Stimulated activated CD8-positive, alpha-beta memory T cell treated with anti-CD3 and anti-CD28 coated beads, Interleukin-12 subunit alpha, Interleukin-12 subunit beta, amount 100 ng/mL, for 1 hour (primary cell): Measurements from ENCODE around the gene MAPK14.

Experiments
- DNase-seq: peaks from one replicate; pipeline ENCODE4 v3.0.0-alpha.2; 2020; ENCODE audit warnings: low read depth

MAPK14 gene

DNA sequence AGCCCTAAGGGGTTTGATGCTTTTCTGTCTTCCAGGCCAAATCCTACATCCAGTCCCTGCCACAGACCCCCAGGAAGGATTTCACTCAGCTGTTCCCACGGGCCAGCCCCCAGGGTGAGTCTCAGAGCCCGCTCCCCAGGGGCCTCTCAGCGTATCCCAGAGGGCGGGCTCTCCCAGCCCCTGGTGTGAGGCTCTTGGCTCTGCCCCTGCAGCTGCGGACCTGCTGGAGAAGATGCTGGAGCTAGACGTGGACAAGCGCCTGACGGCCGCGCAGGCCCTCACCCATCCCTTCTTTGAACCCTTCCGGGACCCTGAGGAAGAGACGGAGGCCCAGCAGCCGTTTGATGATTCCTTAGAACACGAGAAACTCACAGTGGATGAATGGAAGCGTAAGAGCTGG is 111.1 kb downstream of the MAPK14 start:
- no peak for DNase-seq

DNA sequence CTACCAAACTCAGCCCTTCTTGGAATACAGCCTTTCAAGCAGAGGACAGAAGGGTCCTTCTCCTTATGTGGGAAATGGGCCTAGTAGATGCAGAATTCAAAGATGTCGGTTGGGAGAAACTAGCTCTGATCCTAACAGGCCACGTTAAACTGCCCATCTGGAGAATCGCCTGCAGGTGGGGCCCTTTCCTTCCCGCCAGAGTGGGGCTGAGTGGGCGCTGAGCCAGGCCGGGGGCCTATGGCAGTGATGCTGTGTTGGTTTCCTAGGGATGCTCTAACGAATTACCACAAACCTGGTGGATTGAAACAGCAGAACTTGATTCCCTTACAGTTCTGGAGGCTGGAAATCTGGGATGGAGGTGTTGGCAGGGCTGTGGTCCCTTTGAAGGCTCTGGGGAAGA is 111.8 kb downstream of the MAPK14 start:
- no peak for DNase-seq

DNA sequence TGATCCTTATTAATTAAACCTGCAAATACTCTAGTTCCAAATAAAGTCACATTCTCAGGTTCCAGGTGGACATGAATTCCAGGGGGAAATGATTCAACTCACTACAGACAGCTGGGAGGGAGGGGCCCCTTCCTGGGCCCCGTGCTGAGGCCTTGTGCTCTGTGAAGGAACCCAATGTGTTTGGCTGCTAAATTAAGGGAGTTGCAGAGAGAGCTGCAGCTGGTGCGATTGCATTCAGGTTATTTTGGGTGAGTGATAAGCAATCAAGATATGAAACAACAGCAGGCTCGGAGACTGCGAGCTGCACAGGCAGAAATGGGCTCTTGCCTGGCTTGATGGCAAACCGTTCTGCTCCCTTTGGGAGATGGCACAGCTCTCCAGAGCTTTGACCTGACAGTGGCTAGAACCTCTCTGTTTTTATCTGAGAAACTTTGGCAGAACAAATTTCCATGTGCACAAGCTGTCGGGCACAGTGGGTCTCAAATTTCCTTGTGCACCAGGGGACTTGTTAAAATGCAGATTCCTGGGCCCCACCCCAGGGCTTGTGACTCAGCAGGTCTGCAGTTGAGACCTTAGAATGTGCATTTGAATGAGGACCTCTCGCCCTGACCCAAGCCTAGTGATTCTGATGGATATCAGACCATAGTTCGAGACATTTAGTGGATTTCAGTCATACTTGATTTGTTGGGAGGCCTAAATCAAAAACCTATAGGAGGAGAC is 112.5 kb downstream of the MAPK14 start:
- no peak for DNase-seq

DNA sequence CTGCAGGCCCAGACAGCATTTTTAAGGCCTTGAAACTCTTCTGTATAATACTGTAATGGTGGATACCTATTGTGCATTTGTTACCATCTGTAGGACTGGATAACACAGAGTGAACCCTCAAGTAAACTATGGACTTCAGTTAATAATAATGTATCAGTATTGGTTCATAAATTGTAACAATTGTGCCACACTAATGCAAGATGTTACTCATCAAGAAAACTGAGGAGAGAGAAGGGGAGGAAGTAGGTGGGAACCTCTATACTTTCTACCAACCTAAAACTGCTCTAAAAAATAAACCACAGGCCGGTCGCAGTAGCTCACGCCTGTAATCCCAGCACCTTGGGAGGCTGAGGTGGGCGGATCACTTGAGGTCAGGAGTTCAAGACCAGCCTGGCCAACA is 113.5 kb downstream of the MAPK14 start:
- no peak for DNase-seq

DNA sequence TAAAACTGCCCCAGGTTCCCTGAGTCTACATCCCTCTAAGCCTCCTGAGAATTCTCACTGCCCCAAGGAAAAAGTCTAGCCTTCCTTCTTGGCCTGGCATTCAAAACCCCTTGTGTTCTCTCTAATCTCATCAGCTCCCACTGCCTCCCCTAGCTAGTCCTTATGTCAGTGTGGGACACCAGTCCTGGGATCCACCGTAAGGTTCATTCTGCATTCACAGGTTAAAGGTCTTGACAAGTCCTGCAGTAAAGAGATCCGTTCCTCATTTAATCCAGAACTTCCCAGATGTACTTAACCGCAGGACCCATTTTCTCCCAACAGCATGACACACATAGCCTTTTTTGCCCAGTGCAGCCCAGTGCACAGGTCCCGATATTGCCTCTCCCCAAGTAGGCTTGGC is 114.4 kb downstream of the MAPK14 start:
- DNase-seq, result no peak

DNA sequence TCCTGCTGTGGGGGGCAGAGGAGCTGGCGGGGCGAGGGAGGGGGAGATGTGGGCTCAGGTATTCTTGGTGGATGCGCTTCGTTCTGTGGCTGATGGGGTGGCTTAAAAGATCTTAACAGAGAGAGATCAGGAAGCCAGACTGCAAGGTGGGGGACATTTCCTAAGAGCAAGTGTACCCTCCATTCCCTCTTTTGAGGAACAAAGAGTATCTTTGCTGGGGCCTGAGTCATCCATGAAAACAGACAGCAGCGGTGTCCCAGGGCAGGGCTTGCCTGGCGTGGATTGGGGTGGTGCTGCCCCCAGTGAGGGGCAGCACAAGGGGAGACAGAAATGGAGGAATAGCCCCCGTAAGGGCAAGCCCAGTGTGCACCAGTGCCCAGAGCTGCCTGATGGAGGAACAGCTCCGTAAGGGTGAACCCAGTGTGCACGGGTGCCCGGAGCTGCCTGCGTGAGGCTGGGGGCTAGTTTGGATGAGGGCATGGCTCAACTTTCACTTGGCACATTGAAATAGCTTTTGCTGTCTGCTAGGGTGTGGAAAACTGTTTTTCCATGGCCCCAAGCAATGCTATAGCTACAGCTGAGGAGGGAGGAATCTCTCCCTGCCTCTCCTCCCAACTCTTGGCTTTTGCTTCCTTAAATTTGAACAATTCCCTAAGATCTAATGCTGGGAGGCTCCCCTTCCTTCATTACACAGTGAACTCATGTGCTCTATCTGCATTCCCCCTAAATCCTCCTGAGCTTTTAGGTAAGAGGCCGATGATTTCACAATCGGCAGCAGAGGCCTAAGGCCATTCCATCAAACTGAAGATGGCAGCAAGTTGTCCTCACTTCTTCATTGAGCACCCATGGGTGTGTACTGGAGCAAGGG is 115.6 kb downstream of the MAPK14 start:
- DNase-seq, result no peak

DNA sequence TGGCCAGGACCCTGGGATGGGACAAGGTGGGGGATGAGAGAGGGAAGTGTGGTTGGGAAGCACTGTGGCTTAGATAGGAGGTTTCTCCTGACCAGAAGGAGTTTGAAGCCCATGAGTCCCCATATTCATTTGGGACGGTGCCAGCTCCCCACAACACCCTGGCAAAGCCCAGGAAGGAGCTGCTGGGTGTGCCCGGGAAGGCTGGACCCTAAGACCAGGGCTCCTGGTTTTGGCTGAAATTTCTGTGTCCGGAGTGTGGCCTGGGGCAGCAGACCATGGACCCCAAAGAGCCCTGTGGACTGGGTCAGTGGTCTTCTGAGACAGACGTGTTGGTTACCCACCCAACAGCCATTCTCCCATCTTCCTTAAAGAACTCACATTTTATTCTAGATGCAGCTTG is 117.9 kb downstream of the MAPK14 start:
- DNase-seq, result no peak

DNA sequence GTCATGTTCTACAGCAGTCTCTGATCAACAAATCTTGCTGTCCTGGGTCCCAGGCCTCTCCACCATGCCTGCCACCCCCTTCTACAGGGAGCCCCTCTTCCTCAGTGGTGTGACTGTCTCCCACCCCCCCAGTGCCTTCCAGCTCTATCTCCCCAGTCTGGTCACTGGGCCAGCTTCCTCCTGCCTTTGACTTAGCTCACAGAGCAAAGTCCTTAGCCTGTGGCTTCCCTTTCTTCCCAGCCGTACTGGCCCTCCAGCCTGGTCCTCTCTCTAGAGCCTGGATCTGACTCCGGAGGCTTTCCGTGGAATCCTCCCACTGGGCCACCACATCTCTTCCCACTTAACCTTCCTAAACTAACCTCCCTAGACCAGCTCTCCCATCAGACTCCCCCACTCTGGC is 119.7 kb downstream of the MAPK14 start:
- DNase-seq, result no peak

DNA sequence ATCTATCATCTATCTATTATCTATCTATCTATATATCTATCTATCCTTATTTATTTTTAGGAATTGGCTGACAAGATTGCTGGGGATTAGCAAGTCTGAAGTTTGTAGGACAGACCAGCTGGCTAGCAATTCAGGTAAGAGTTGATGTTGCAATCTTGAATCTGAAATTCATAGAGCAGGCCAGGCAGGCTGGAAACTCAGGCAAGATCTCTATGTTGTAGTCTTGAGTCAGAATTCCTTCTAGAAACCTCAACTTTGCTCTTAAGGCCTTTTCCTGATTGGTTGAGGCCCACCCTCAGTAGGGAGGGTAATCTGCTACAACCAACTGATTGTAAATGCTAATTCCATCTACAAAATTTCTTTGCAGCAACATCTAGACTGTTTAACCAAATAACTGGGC is 121.9 kb downstream of the MAPK14 start:
- no peak for DNase-seq

DNA sequence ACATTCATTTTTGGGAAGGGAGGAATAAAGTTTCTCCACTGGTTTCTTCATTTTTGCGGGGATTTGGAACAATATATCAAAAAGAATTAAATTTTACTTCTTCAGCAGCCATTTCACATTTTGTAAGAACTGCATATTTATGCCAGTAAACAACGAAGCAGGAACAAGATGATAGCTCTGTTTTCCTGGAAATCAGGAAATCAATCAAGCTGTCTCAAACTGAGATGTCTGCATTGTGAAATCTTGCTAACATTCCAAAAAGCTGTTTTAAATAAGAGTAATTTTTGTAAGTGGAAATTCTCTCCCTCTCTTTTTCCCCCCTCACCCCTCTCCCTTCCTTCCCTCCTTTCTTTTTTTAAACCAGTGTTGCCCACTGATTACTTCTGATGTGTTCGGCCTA is 122.7 kb downstream of the MAPK14 start:
- no peak for DNase-seq

DNA sequence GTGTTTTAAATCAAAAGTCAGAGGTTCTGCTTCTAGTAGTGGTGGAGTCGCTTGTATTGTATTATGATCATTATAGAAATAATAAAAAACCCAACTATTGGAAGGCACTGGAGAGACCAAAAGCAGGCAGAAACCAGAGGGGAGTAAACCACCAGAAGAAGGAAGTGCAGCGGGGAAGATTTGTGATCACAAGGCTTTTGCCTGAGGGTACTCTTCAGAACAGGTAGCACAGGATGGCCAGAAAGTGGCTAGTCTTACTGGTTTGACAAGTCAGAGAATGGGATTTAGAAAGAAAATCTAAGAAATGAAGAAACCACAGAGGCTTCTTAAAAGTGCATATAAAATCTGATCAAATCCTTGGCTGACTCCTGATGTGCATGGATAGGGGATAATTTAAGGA is 126.7 kb downstream of the MAPK14 start:
- no peak for DNase-seq

DNA sequence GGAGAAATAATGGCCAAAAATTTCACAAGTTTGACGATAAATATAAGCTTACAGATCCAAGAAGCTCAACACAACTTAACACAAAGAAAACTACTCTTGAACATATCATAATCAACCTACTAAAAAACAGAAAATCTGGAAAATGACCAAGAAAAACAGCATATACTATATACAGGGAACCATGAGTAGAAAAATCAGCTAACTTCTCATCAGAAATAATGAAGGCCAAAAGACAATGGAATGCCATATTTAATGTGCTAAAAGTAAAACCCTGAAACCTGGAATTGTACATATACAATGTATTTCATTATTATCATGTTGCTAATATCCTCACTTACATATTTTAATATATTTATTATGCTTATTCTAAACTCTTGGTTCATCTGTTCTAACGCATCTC is 128.1 kb downstream of the MAPK14 start:
- no peak for DNase-seq

DNA sequence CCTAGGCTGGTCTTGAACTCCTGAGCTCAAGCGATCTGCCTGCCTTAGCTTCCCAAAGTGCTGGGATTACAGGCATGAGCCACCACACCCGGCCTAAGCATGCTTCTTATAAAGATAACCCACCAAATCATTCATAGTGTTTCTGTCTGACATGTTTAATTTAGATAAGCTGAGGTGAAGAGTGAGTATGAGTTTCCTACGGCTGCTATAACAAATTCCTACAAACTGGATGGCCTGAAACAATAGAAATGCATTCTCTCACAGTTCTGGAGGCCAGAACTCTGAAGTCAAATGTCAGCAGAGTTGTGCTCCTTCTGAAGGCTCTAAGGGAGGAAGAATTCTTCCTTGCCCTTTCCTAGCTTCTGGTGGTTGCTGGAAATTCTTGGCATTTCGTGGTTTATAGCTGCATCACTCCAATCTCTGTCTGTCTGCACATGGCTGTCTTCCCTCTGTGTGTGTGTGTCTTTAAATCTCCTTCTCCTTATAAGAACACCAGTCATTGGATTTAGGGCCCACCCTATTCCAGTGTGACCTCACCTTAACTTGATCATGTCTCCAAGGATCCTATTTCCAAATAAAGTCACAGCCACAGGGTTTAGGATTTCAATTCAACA is 132.6 kb downstream of the MAPK14 start:
- no peak for DNase-seq
